ENCODE data around the gene SLC4A7.

Gene SLC4A7

GRCh38 chr3:27380433-27381357, 103.5 kb downstream of the SLC4A7 start:
- TF ChIP-seq, protein P1, sequence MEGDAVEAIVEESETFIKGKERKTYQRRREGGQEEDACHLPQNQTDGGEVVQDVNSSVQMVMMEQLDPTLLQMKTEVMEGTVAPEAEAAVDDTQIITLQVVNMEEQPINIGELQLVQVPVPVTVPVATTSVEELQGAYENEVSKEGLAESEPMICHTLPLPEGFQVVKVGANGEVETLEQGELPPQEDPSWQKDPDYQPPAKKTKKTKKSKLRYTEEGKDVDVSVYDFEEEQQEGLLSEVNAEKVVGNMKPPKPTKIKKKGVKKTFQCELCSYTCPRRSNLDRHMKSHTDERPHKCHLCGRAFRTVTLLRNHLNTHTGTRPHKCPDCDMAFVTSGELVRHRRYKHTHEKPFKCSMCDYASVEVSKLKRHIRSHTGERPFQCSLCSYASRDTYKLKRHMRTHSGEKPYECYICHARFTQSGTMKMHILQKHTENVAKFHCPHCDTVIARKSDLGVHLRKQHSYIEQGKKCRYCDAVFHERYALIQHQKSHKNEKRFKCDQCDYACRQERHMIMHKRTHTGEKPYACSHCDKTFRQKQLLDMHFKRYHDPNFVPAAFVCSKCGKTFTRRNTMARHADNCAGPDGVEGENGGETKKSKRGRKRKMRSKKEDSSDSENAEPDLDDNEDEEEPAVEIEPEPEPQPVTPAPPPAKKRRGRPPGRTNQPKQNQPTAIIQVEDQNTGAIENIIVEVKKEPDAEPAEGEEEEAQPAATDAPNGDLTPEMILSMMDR (IDR thresholded peaks at IDR 0.05; ENCODE audit: insufficient read depth, low read depth, low read length, missing control alignments), result no peak
- no peak overlapping the region for H3K4me3 ChIP-seq (ENCODE audit: low read length)
- no peak for DNase-seq (ENCODE audit: low read depth)

- TF ChIP-seq, protein P1 (IDR thresholded peaks at IDR 0.05; ENCODE audit: insufficient read depth, low read depth, low read length, missing control alignments), result no peak
- no peak overlapping the region for H3K4me3 ChIP-seq (ENCODE audit: low read length)
- DNase-seq (ENCODE audit: low read depth), result peak; percentile 35
Observed at GRCh38 chr3:27378331-27378730, 105.9 kb downstream of the SLC4A7 start.

GRCh38 chr3:27376109-27376772, 107.9 kb downstream of the SLC4A7 start:
- TF ChIP-seq, protein P1 (IDR thresholded peaks at IDR 0.05; ENCODE audit: insufficient read depth, low read depth, low read length, missing control alignments), result no peak

GRCh38 chr3:27368831-27369607, 115.2 kb downstream of the SLC4A7 start, which contains the start of gene NEK10:
Gene NEK10 (minus strand): TSS chr3:27369383. CDS start chr3:27352882, 16,501 bp downstream.
- TF ChIP-seq, protein P1 (IDR thresholded peaks at IDR 0.05; ENCODE audit: insufficient read depth, low read depth, low read length, missing control alignments), result peak; percentile 8
- peak within 1 kb of the TSS; percentile 82 for H3K4me3 ChIP-seq (ENCODE audit: low read length)
- peak; percentile 94 for DNase-seq (ENCODE audit: low read depth)

More at GRCh38 chr3:27376109-27376772, 107.9 kb downstream of the SLC4A7 start:
- no peak for DNase-seq (ENCODE audit: low read depth)
- H3K4me3 ChIP-seq (ENCODE audit: low read length), result no peak overlapping the region

GRCh38 chr3:27366062-27366591, 118.1 kb downstream of the SLC4A7 start:
- H3K4me3 ChIP-seq (ENCODE audit: low read length), result no peak overlapping the region
- no peak for DNase-seq (ENCODE audit: low read depth)
- TF ChIP-seq, protein P1 (IDR thresholded peaks at IDR 0.05; ENCODE audit: insufficient read depth, low read depth, low read length, missing control alignments), result no peak

Measured in epithelial cell of esophagus (primary cell).